SU-DHL-6 (cell line): ENCODE measurements around the gene AFF2.

Source experiments
- CTCF ChIP-seq: fragments of 200-600 bp; sonication (generic); IDR thresholded peaks from one replicate; pipeline ENCODE4 v1.5.1; 2017; ENCODE audit warnings: antibody characterized with exemption, mild to moderate bottlenecking, low read length, moderate library complexity; ENCODE audit not compliant: insufficient read depth, poor library complexity, severe bottlenecking
- EZH2phosphoT487 ChIP-seq: fragments of 200-600 bp; sonication (generic), shearing (Covaris generic); conservative IDR thresholded peaks from 2 replicates; pipeline ENCODE4 v1.6.1; 2018; ENCODE audit warnings: mild to moderate bottlenecking, antibody characterized with exemption, low read length, moderate library complexity, mixed read lengths

- TF ChIP-seq CTCF: no peak
- TF ChIP-seq EZH2phosphoT487: no peak
Measured at GRCh38 chrX:148580016-148580415, 79.6 kb downstream of the AFF2 start.
